Measurements from ENCODE around the gene MACF1.

MACF1 gene

DNA sequence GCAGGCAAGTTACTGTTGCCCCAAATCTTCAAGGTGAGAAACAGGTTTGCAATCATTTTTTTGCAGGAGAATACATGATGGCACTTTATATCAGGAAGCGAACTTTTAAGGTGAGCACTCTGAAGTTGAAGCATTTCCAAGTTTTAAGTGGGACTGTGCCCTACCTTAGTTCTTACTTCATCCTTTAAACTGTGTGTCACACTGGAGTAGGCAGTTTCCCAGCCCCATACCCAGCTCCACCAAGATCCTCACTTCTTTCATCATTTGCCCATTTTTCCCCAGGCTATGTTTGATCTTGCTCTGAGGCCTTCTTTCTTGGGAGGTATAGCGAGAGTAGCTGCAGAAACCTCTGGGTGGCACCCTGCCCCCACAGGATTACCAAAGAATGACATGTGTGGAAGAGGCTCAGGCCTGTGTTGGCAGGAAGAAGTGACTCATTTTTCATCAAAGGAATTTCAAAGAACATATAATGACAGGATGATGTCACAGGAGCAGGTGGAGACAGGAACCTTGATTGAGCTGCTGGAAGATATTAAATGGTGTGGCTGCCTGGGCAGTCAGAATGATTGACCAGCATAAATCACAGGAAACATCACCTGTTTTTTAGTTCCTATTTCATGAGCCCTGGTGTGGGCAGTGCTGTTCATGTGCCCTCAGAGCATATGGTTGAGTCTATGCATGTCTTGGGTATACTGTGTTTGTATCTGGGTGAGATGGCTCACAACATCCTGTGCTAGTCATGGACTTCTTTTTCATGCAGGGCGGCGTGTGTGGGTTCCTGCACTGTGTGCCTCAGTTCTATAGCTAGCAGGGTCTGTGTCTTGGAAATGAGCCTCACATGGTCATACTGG is 20.8 kb upstream of the MACF1 start:
- Histone ChIP-seq H3K9ac (ENCODE audit: low read depth, low read length) (peak overlapping the region; percentile 8; the same call in 1 of the 2 replicates), H3K36me3 (ENCODE audit: insufficient read depth, low read depth, low read length) (no peaks in the 10 kb centered on the region), H3K27me3 (ENCODE audit: insufficient read depth, low read length) (no peaks in the 10 kb centered on the region), H3K4me3 (ENCODE audit: low read length) (no peak overlapping the region), H3K9me3 (ENCODE audit: insufficient read depth, low read depth, low read length) (no peaks in the 10 kb centered on the region), H3K4me1 (ENCODE audit: insufficient read depth, low read length) (peaks cover 19% of the 10 kb centered on the region), H3K27ac (ENCODE audit: low read length) (no peak overlapping the region)

DNA sequence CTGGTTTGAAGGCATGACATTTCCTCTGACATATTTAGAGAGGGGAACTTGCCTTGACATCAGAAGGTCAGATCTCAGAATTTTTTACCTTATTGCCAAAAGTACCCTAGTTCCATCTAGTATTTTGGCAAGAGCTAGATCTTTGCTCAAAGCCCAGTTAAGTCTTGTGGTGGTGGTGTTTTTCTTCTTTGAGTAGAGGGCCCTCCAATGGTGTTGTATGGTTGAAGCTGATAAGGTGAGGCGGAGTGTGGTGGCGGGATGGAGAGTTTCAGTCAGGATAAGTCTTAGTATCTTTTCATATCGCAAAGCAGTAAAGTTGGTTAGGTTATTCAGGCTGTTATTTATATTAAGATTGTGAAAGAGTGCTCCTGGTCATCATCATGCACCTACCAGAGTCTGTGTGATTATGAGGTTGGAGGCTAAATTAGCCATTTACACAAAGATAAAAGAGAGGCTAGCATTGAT is 20.1 kb upstream of the MACF1 start:
- Histone ChIP-seq H3K9ac (ENCODE audit: low read depth, low read length) (peak overlapping the region; percentile 8; the same call in 1 of the 2 replicates), H3K4me3 (ENCODE audit: low read length) (no peak overlapping the region), H3K9me3 (ENCODE audit: insufficient read depth, low read depth, low read length) (no peaks in the 10 kb centered on the region), H3K27me3 (ENCODE audit: insufficient read depth, low read length) (no peaks in the 10 kb centered on the region), H3K27ac (ENCODE audit: low read length) (no peak overlapping the region), H3K36me3 (ENCODE audit: insufficient read depth, low read depth, low read length) (no peaks in the 10 kb centered on the region), H3K4me1 (ENCODE audit: insufficient read depth, low read length) (peaks cover 25% of the 10 kb centered on the region)

DNA sequence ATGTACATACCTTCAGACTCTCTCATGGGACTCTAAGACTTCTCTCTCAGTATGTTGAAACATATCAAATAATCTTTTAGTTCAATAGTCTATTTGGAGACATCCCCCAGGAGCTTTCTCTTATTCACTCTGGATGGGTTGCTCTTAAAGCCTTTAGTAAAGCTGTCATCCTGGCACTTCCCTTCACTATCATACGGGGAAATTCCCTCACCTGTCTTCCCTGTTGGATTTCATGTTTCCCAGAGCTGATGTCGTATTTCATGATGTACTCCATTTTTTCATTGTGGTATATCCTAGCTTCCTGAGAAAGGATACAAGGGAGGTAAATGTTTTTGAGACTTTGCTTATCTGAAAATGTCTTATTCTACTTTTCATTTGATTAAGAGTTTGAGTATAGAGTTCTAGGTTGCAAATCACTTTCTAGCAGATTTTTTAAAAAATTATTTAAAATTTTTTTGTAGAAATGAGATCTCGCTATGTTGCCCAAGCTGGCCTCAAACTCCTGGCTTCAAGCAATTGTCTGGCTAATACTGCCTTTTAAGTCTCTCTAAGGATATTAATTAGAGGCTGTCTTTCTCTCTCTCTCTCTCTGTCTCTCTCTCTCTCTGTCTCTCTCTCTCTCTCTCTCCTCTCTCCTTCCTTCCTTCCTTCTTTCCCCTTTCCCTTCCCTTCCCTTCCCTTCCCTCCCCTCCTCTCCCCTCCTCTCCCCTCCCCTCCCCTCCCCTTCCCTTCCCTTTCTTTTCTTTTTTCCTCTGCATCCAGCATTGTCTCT is 17.0 kb upstream of the MACF1 start:
- Histone ChIP-seq H3K27me3 (ENCODE audit: insufficient read depth, low read length) (no peaks in the 10 kb centered on the region), H3K36me3 (ENCODE audit: insufficient read depth, low read depth, low read length) (no peaks in the 10 kb centered on the region), H3K27ac (ENCODE audit: low read length) (no peak overlapping the region), H3K4me3 (ENCODE audit: low read length) (no peak overlapping the region), H3K9me3 (ENCODE audit: insufficient read depth, low read depth, low read length) (no peaks in the 10 kb centered on the region), H3K9ac (ENCODE audit: low read depth, low read length) (no peak overlapping the region), H3K4me1 (ENCODE audit: insufficient read depth, low read length) (peaks cover 46% of the 10 kb centered on the region)

DNA sequence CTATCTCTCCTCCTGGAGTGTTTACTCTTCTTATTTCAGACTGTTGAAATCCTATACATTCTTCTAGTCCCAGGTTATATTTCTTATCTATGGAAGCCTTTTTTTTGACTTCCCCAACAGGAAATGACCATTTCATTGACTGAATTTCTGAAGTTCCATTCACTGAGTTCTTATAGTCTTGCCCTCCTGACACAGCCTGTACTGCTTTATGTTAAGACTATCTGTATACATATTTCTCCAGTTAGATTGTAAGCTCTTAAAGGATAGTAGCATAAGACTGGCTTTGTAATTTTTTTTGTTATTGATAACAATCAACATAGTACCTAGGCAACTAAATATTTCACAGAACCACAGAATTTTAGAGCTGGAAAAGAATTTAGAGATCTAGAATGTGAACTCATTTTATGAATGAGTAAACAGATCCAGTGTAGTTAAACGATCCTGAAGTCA is 14.9 kb upstream of the MACF1 start:
- Histone ChIP-seq H3K36me3 (ENCODE audit: insufficient read depth, low read depth, low read length) (no peaks in the 10 kb centered on the region), H3K4me3 (ENCODE audit: low read length) (no peak overlapping the region), H3K9ac (ENCODE audit: low read depth, low read length) (no peak overlapping the region), H3K27me3 (ENCODE audit: insufficient read depth, low read length) (no peaks in the 10 kb centered on the region), H3K9me3 (ENCODE audit: insufficient read depth, low read depth, low read length) (no peaks in the 10 kb centered on the region), H3K4me1 (ENCODE audit: insufficient read depth, low read length) (peaks cover 42% of the 10 kb centered on the region), H3K27ac (ENCODE audit: low read length) (no peak overlapping the region)

DNA sequence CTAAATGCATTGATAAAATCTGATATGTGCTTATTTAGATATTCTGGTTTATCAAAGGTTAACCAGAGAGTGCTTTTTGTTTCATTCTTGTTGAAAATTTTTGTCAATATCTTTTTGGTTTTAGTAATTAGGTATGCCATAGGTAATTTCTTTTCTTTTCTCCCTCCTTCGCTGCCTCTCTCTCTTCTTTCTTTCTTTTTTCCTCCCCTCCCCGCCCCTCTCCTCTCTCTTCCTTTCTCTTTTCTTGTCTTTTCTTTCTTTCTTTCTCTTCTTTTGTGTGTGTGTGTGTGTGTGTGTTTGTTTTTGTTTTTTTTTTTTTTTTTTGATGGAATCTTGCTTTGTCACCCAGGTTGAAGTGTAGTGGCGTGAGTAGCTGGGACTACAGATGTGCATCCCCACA is 14.4 kb upstream of the MACF1 start:
- H3K4me3 ChIP-seq (ENCODE audit: low read length), result no peak overlapping the region
- H3K4me1 ChIP-seq (ENCODE audit: insufficient read depth, low read length), result peaks cover 42% of the 10 kb centered on the region
- H3K36me3 ChIP-seq (ENCODE audit: insufficient read depth, low read depth, low read length), result no peaks in the 10 kb centered on the region
- H3K9me3 ChIP-seq (ENCODE audit: insufficient read depth, low read depth, low read length), result no peaks in the 10 kb centered on the region
- H3K9ac ChIP-seq (ENCODE audit: low read depth, low read length), result no peak overlapping the region
- H3K27ac ChIP-seq (ENCODE audit: low read length), result no peak overlapping the region
- H3K27me3 ChIP-seq (ENCODE audit: insufficient read depth, low read length), result no peaks in the 10 kb centered on the region

DNA sequence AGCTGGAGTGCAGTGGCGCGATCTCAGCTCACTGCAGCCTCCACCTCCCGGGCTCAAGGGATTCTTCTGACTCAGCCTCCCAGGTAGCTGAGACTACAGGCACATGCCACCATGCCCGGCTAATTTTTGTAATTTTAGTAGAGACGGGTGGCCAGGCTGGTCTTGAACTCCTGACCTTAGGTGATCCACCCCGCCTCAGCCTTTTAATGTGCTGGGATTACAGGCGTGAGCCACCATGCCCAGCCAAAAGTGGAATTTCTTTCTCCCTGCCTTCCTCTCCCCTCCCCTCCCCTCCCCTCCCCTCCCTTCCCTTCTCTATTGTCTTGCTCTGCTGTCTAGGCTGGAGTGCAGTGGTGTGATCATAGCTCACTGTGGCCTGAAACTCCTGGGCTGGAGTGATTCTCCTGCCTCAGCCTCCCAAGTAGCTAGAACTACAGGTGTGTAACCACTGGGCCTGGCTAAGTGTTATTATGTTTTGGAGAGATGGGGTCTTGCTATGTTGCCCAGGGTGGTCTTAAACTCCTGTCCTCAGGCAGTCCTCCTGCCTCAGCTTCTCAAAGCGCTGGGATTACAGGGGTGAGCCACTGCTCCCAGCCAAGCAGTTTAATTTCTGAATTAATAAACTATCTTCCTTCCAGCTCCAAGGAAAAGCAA is 10.0 kb upstream of the MACF1 start:
- H3K9me3 ChIP-seq (ENCODE audit: insufficient read depth, low read depth, low read length), result no peaks in the 10 kb centered on the region
- no peak overlapping the region for H3K9ac ChIP-seq (ENCODE audit: low read depth, low read length)
- H3K36me3 ChIP-seq (ENCODE audit: insufficient read depth, low read depth, low read length), result no peaks in the 10 kb centered on the region
- H3K4me1 ChIP-seq (ENCODE audit: insufficient read depth, low read length), result peaks cover 42% of the 10 kb centered on the region
- H3K27me3 ChIP-seq (ENCODE audit: insufficient read depth, low read length), result no peaks in the 10 kb centered on the region
- H3K27ac ChIP-seq (ENCODE audit: low read length), result no peak overlapping the region
- no peak overlapping the region for H3K4me3 ChIP-seq (ENCODE audit: low read length)

DNA sequence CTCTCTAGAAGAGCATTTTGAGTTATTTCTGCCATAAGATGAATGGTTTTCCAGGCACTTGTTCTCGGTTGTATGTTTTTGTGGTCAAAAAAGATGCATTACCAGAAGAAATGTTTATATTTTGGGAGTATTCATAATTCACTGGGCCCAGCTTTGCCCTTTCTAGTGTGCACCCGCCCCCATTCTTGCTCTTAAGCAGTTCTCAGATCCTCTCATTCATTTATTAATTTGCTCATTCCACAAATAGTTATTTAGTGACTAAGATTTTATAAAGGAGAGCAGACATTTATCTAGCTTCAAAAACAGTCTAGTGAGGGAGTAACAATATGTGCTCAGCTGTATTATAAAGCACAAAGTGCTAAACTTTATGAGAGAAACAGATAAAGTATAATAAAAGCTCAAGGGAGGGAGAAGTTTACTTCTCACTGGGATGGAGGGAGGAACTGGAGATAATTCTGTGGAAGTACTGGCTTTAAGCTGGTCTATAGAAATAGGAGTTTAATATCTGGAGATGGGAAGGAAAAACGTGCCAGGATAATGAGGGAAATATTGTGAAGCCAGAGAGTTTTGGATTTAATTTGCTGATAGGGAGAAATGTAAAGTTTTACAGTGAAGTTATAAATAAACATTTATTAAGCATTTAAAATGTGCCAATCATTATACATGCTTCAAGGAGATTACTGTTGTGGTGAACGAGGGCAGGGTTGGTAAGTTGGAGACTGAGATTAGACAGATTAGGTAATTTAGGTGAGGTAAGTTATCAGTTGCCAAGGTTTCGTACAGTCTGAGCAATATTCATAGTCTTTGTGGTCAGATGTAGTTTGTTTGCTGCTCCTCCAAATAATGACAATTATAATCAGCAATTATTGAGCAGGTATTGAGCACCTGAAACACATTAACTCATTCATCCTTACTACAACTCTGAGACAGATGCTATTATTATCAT is 9.1 kb upstream of the MACF1 start:
- no peaks in the 10 kb centered on the region for H3K9me3 ChIP-seq (ENCODE audit: insufficient read depth, low read depth, low read length)
- H3K4me3 ChIP-seq (ENCODE audit: low read length), result no peak overlapping the region
- no peaks in the 10 kb centered on the region for H3K36me3 ChIP-seq (ENCODE audit: insufficient read depth, low read depth, low read length)
- H3K4me1 ChIP-seq (ENCODE audit: insufficient read depth, low read length), result peaks cover 35% of the 10 kb centered on the region
- H3K27ac ChIP-seq (ENCODE audit: low read length), result no peak overlapping the region
- H3K27me3 ChIP-seq (ENCODE audit: insufficient read depth, low read length), result no peaks in the 10 kb centered on the region
- H3K9ac ChIP-seq (ENCODE audit: low read depth, low read length), result no peak overlapping the region

DNA sequence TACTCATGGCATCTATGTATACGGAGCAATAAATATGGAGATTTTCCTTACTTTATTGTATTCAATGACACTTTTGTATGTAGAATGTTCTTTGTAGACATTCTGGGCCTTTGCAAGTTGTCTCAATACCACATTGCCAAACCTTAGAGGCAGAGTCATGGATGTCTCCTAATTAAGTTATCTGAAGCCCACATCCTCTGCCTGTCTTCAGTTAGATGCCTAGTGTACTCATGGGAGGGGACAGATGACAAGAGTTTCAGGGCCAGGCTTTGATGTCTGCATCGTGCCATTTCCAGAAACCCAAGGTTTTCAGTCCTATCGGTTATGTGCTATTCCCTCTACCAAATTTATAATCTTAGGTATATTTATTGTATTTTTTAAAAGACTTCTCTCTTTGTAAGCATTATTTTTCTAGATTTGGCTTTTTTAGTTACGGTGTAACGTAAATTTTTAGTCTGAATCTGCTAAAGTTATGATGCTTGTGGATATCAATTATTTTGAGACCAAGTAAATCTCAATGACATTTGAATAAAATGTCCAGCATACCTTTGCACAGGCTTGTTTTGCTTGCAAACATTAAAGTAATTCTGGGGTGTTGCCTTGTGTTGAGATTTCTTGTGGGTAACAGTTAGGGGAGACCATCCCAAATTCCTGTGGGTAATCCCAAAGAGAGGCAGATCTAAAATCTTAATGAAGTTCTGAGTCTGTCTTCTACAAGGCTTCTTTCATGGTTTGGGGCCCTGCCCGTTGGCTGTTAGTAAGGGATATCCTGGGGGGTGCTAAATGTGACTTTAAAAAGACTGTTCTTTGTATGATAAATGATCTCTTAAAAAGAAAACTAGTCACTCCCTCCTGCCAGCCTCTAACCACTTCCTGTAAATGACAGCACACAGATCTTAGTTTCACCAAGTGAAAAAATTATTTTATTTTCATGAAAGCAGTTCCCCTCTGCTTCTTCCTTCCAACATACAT is 8.0 kb upstream of the MACF1 start:
- Histone ChIP-seq H3K36me3 (ENCODE audit: insufficient read depth, low read depth, low read length) (no peaks in the 10 kb centered on the region), H3K4me1 (ENCODE audit: insufficient read depth, low read length) (peaks cover 26% of the 10 kb centered on the region), H3K27me3 (ENCODE audit: insufficient read depth, low read length) (no peaks in the 10 kb centered on the region), H3K9me3 (ENCODE audit: insufficient read depth, low read depth, low read length) (no peaks in the 10 kb centered on the region), H3K9ac (ENCODE audit: low read depth, low read length) (peak overlapping the region; percentile 32; the same call in 1 of the 2 replicates), H3K4me3 (ENCODE audit: low read length) (no peak overlapping the region), H3K27ac (ENCODE audit: low read length) (no peak overlapping the region)

DNA sequence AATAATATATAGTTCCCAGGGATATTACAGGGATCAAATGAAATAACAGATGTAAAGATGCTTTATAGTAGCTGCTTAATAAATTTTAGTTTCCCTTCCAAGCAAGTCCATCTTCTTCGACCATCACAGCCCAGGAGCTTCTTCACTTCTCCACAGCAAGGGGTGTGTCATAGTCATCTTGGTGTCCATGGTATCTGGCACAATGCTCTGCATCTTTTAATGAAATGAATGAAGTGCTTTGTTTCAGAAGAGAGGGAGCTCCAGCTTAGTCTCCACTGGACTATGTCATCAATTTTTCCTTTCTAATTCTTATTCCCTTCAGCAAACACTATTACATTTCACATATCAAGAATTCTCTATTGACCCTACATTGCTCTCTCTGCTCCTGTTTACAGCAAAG is 4.9 kb upstream of the MACF1 start:
- no peak overlapping the region for H3K4me3 ChIP-seq (ENCODE audit: low read length)
- H3K36me3 ChIP-seq (ENCODE audit: insufficient read depth, low read depth, low read length), result no peaks in the 10 kb centered on the region
- H3K27me3 ChIP-seq (ENCODE audit: insufficient read depth, low read length), result no peaks in the 10 kb centered on the region
- no peak overlapping the region for H3K27ac ChIP-seq (ENCODE audit: low read length)
- H3K9ac ChIP-seq (ENCODE audit: low read depth, low read length), result no peak overlapping the region
- no peaks in the 10 kb centered on the region for H3K9me3 ChIP-seq (ENCODE audit: insufficient read depth, low read depth, low read length)
- H3K4me1 ChIP-seq (ENCODE audit: insufficient read depth, low read length), result peaks cover 22% of the 10 kb centered on the region

DNA sequence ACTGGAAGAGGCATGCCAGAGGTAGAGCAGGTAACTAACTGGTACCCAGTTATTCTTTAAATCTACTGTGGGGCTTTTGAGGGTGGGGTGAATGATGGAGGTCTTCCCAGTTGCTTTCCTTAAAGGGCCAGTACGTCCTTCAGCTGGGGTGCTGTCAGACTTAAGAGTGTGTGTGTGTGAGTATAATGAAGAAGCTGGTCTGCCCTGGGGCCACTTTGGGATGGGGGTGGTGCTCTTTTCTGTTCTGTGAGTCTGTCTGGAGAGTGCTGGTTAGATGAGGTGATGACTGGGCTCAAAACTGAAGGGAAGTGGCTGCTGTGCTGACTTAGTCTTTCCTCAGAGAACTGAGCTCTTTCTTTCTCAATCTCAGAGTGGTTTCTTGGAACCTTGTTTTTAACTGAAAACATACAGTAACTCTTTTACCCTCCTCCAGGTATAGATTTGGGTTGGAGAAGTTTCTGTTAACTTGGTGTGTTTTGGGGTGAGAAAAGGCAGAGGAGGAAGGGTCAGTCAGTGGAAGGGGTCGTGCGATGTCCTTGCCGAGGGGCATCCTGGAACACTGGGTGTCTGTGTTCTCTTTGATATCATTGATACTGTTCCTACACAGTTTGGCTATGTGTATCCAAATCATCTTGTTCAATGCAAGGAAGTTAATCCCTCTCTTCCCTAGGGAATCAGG is 746 bp downstream of the MACF1 start:
- Histone ChIP-seq H3K27me3 (ENCODE audit: insufficient read depth, low read length) (no peaks in the 10 kb centered on the region), H3K9me3 (ENCODE audit: insufficient read depth, low read depth, low read length) (no peaks in the 10 kb centered on the region), H3K4me1 (ENCODE audit: insufficient read depth, low read length) (peaks cover 23% of the 10 kb centered on the region), H3K27ac (ENCODE audit: low read length) (peak overlapping the region; percentile 1), H3K9ac (ENCODE audit: low read depth, low read length) (peak overlapping the region; percentile 54; the same call in 1 of the 2 replicates), H3K36me3 (ENCODE audit: insufficient read depth, low read depth, low read length) (no peaks in the 10 kb centered on the region), H3K4me3 (ENCODE audit: low read length) (peak overlapping the region; percentile 38; the same call in 1 of the 2 replicates)
